ENCODE measurements around the gene BACH1. TPM values are rescaled to one million over a fixed set of nuclear protein-coding genes. Genes with fewer than 3 reads are reported as not detected.
A peak's percentile ranks its signal among the peaks of the same experiment; 100 is the strongest.
"Not testable (repeated sequence)": the region's sequence is repeated elsewhere in the genome, so short reads cannot be mapped to it uniquely, and the experiment has no call there.

BACH1 gene
- 34.2 TPM for total RNA-seq
- long read RNA-seq, full-length matches to known transcripts: 2 of 18 reads
- long read RNA-seq, partial matches to known transcripts: 0 of 18 reads
- long read RNA-seq, other reads (novel, unspliced or antisense): 16 of 18 reads

- DNase-seq: peak; percentile 95
These were observed at the start of gene BACH1 for GRCh38 chr21:29298348-29299045. BACH1 (plus strand) TSS chr21:29298922; CDS start chr21:29321281, 22,359 bp downstream.

GRCh38 chr21:29249289-29249688 is 49.4 kb upstream of the BACH1 start:
- ATAC-seq (ENCODE audit: poor library complexity); intact Hi-C loops (cut with DNase I); DNase-seq: not testable (repeated sequence)

More at GRCh38 chr21:29298348-29299045, at the start of gene BACH1:
- intact Hi-C loops (cut with DNase I): no loop called here
- peak; percentile 95 for ATAC-seq (ENCODE audit: poor library complexity)

GRCh38 chr21:29250636-29251035 is 48.1 kb upstream of the BACH1 start:
- intact Hi-C loops (cut with DNase I): no loop called here

GRCh38 chr21:29253861-29254260 is 44.9 kb upstream of the BACH1 start:
- ATAC-seq (ENCODE audit: poor library complexity); DNase-seq; intact Hi-C loops (cut with DNase I): not testable (repeated sequence)

More at GRCh38 chr21:29250636-29251035, 48.1 kb upstream of the BACH1 start:
- no peak for DNase-seq
- ATAC-seq (ENCODE audit: poor library complexity): no peak

- intact Hi-C loops (cut with DNase I): no loop called here
These were observed 44.2 kb upstream of the BACH1 start for GRCh38 chr21:29254550-29254949.

GRCh38 chr21:29256126-29256910 is 42.4 kb upstream of the BACH1 start:
- intact Hi-C loops (cut with DNase I): no loop called here
- DNase-seq: no peak
- peak; percentile 31 for ATAC-seq (ENCODE audit: poor library complexity)

More at GRCh38 chr21:29254550-29254949, 44.2 kb upstream of the BACH1 start:
- DNase-seq (no peak), ATAC-seq (ENCODE audit: poor library complexity) (no peak)

GRCh38 chr21:29257701-29258100 is 41.0 kb upstream of the BACH1 start:
- intact Hi-C loops (cut with DNase I): no loop called here
- DNase-seq: no peak
- ATAC-seq (ENCODE audit: poor library complexity): no peak

GRCh38 chr21:29258626-29259338 is 39.9 kb upstream of the BACH1 start:
- intact Hi-C loops (cut with DNase I): no loop called here
- ATAC-seq (ENCODE audit: poor library complexity) (no peak), DNase-seq (no peak)

GRCh38 chr21:29260461-29260860 is 38.3 kb upstream of the BACH1 start:
- intact Hi-C loops (cut with DNase I): no loop called here
- ATAC-seq (ENCODE audit: poor library complexity) (no peak), DNase-seq (no peak)

GRCh38 chr21:29261555-29262540 is 36.9 kb upstream of the BACH1 start:
- DNase-seq: no peak
- no peak for ATAC-seq (ENCODE audit: poor library complexity)
- intact Hi-C loops (cut with DNase I): no loop called here

- ATAC-seq (ENCODE audit: poor library complexity) (no peak), DNase-seq (no peak)
- intact Hi-C loops (cut with DNase I): no loop called here
These were observed 34.0 kb upstream of the BACH1 start for GRCh38 chr21:29264721-29265120.

GRCh38 chr21:29265690-29266479 is 32.8 kb upstream of the BACH1 start:
- intact Hi-C loops (cut with DNase I): no loop called here
- ATAC-seq (ENCODE audit: poor library complexity) (no peak), DNase-seq (no peak)

GRCh38 chr21:29267666-29268065 is 31.1 kb upstream of the BACH1 start:
- intact Hi-C loops (cut with DNase I): no loop called here
- no peak for DNase-seq
- ATAC-seq (ENCODE audit: poor library complexity): no peak

- intact Hi-C loops (cut with DNase I): no loop called here
- DNase-seq: no peak
These were observed 26.8 kb upstream of the BACH1 start for GRCh38 chr21:29271927-29272333.

GRCh38 chr21:29277442-29277841 is 21.3 kb upstream of the BACH1 start:
- ATAC-seq (ENCODE audit: poor library complexity) (no peak), DNase-seq (no peak)
- intact Hi-C loops (cut with DNase I): no loop called here

More at GRCh38 chr21:29271927-29272333, 26.8 kb upstream of the BACH1 start:
- no peak for ATAC-seq (ENCODE audit: poor library complexity)

- intact Hi-C loops (cut with DNase I): no loop called here
- DNase-seq (no peak), ATAC-seq (ENCODE audit: poor library complexity) (no peak)
These were observed 19.2 kb upstream of the BACH1 start for GRCh38 chr21:29279558-29279957.

GRCh38 chr21:29281801-29282200 is 16.9 kb upstream of the BACH1 start:
- intact Hi-C loops (cut with DNase I); ATAC-seq (ENCODE audit: poor library complexity); DNase-seq: not testable (repeated sequence)

Data from Right ventricle myocardium superior (tissue), 1 donor.